Measurements from ENCODE around the gene ADAMTS1.

The ADAMTS1 gene

GRCh38 chr21:26818906-26819305, 26.3 kb downstream of the ADAMTS1 start:
- H2AFZ ChIP-seq (ENCODE audit: low read depth, low read length, severe bottlenecking) = no peak overlapping the region
- no peaks in the 10 kb centered on the region for H3F3A ChIP-seq (ENCODE audit: insufficient read depth)
- H3K4me3 ChIP-seq (ENCODE audit: insufficient read depth, low read length, poor library complexity, severe bottlenecking) = no peak overlapping the region
- H3K79me2 ChIP-seq (ENCODE audit: insufficient read depth, low read length) = no peaks in the 10 kb centered on the region
- TF ChIP-seq EZH2phosphoT487 (conservative IDR thresholded peaks at IDR 0.05; ENCODE audit: low read length) = no peak
- TF ChIP-seq, protein P1, sequence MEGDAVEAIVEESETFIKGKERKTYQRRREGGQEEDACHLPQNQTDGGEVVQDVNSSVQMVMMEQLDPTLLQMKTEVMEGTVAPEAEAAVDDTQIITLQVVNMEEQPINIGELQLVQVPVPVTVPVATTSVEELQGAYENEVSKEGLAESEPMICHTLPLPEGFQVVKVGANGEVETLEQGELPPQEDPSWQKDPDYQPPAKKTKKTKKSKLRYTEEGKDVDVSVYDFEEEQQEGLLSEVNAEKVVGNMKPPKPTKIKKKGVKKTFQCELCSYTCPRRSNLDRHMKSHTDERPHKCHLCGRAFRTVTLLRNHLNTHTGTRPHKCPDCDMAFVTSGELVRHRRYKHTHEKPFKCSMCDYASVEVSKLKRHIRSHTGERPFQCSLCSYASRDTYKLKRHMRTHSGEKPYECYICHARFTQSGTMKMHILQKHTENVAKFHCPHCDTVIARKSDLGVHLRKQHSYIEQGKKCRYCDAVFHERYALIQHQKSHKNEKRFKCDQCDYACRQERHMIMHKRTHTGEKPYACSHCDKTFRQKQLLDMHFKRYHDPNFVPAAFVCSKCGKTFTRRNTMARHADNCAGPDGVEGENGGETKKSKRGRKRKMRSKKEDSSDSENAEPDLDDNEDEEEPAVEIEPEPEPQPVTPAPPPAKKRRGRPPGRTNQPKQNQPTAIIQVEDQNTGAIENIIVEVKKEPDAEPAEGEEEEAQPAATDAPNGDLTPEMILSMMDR (IDR thresholded peaks at IDR 0.05; ENCODE audit: insufficient read depth, low read length, poor library complexity, severe bottlenecking) = no peak
- no peaks in the 10 kb centered on the region for H3K36me3 ChIP-seq (ENCODE audit: low read length)
- H3K4me2 ChIP-seq (ENCODE audit: low read depth, low read length, poor library complexity, severe bottlenecking) = no peak overlapping the region
- no peak overlapping the region for H3K9ac ChIP-seq (ENCODE audit: low read length)
- H3K9me3 ChIP-seq (ENCODE audit: insufficient read depth, low read length) = no peaks in the 10 kb centered on the region
- H3K9me2 ChIP-seq (replicated peaks; ENCODE audit: insufficient read depth, low read length) = no peaks in the 10 kb centered on the region
- no peaks in the 10 kb centered on the region for H4K20me1 ChIP-seq (ENCODE audit: low read depth, low read length)
- no peaks in the 10 kb centered on the region for H3K27me3 ChIP-seq (ENCODE audit: low read length)
- no peak overlapping the region for H3K27ac ChIP-seq (ENCODE audit: low read depth, low read length)

GRCh38 chr21:26815197-26815596, 30.0 kb downstream of the ADAMTS1 start:
- Histone ChIP-seq H3F3A (ENCODE audit: insufficient read depth) (no peaks in the 10 kb centered on the region), H3K9me2 (replicated peaks; ENCODE audit: insufficient read depth, low read length) (no peaks in the 10 kb centered on the region), H2AFZ (ENCODE audit: low read depth, low read length, severe bottlenecking) (no peak overlapping the region), H3K79me2 (ENCODE audit: insufficient read depth, low read length) (no peaks in the 10 kb centered on the region), H3K27ac (ENCODE audit: low read depth, low read length) (no peak overlapping the region), H3K36me3 (ENCODE audit: low read length) (no peaks in the 10 kb centered on the region), H3K27me3 (ENCODE audit: low read length) (no peaks in the 10 kb centered on the region), H3K4me2 (ENCODE audit: low read depth, low read length, poor library complexity, severe bottlenecking) (no peak overlapping the region), H4K20me1 (ENCODE audit: low read depth, low read length) (no peaks in the 10 kb centered on the region), H3K9me3 (ENCODE audit: insufficient read depth, low read length) (0 out of 2 replicates have a peak, but pooled peaks cover 3% of the 10 kb centered on the region), H3K4me3 (ENCODE audit: insufficient read depth, low read length, poor library complexity, severe bottlenecking) (no peak overlapping the region), H3K9ac (ENCODE audit: low read length) (no peak overlapping the region)
- TF ChIP-seq EZH2phosphoT487 (conservative IDR thresholded peaks at IDR 0.05; ENCODE audit: low read length) = no peak
- TF ChIP-seq, protein P1 (IDR thresholded peaks at IDR 0.05; ENCODE audit: insufficient read depth, low read length, poor library complexity, severe bottlenecking) = no peak

DNA sequence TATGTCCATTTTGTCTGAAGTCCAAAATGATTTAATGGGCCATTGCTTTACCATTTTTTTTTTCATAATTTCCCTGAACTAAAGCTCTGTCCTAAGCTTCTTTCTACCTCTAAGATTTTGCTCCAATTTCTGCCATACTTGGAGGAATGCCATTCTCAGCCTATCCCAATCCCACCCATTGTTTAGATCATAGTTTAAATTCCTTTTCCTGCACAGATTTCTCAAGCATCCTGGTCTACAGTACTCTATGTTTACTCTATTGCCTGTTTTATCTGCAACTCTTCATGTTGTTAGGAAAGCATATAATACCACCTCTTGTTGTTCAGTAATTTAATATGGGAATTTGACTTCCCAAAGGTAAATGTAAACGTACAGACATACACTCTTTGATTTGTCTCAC, 30.8 kb downstream of the ADAMTS1 start:
- Histone ChIP-seq H4K20me1 (ENCODE audit: low read depth, low read length) (no peaks in the 10 kb centered on the region), H3K27me3 (ENCODE audit: low read length) (no peaks in the 10 kb centered on the region), H3K9me2 (replicated peaks; ENCODE audit: insufficient read depth, low read length) (no peaks in the 10 kb centered on the region), H3K9ac (ENCODE audit: low read length) (no peak overlapping the region), H2AFZ (ENCODE audit: low read depth, low read length, severe bottlenecking) (no peak overlapping the region), H3F3A (ENCODE audit: insufficient read depth) (no peaks in the 10 kb centered on the region), H3K79me2 (ENCODE audit: insufficient read depth, low read length) (no peaks in the 10 kb centered on the region), H3K9me3 (ENCODE audit: insufficient read depth, low read length) (0 out of 2 replicates have a peak, but pooled peaks cover 4% of the 10 kb centered on the region), H3K4me3 (ENCODE audit: insufficient read depth, low read length, poor library complexity, severe bottlenecking) (no peak overlapping the region), H3K27ac (ENCODE audit: low read depth, low read length) (no peak overlapping the region), H3K4me2 (ENCODE audit: low read depth, low read length, poor library complexity, severe bottlenecking) (no peak overlapping the region), H3K36me3 (ENCODE audit: low read length) (no peaks in the 10 kb centered on the region)
- TF ChIP-seq, protein P1 (IDR thresholded peaks at IDR 0.05; ENCODE audit: insufficient read depth, low read length, poor library complexity, severe bottlenecking) = no peak
- TF ChIP-seq EZH2phosphoT487 (conservative IDR thresholded peaks at IDR 0.05; ENCODE audit: low read length) = no peak

All from SU-DHL-6 (cell line).